Heart right ventricle (tissue), 16 donors: ENCODE data around the gene ZNF564. TPM values are rescaled to one million over a fixed set of nuclear protein-coding genes. Genes with fewer than 3 reads are reported as not detected.
"Not testable (repeated sequence)": the region's sequence is repeated elsewhere in the genome, so short reads cannot be mapped to it uniquely, and the experiment has no call there.

ENCODE experiments used
- ATAC-seq, 8 donors: fragments of 200-7000 bp; cut with Tn5 transposase; one replicate each; pipeline ENCODE4 v1.9.1; 2020; ENCODE audit warnings: mild to moderate bottlenecking in 8 of 8, moderate library complexity in 8 of 8, moderate number of reproducible peaks in 1 of 8
- DNase-seq, 2 donors: peaks; one replicate each; pipeline ENCODE4 v3.0.0-alpha.2; 2020
- H3K27ac ChIP-seq, 10 donors: fragments of 200-600 bp; sonication (generic) in 2 of 10; one replicate each; pipeline versions ENCODE4 v1.5.0 to v1.8.0; 2020 to 2022; ENCODE audit warnings: mild to moderate bottlenecking in 3 of 10
- H3K27me3 ChIP-seq, 7 donors: fragments of 200-600 bp; one replicate each; pipeline ENCODE4 v1.8.0; 2021 to 2022; ENCODE audit warnings: mild to moderate bottlenecking in 2 of 7
- H3K36me3 ChIP-seq, 9 donors: fragments of 200-600 bp; sonication (generic) in 1 of 9; one replicate each; pipeline versions ENCODE4 v1.5.0 to v1.8.0; 2020 to 2022; ENCODE audit warnings: mild to moderate bottlenecking in 2 of 9
- H3K4me1 ChIP-seq, 9 donors: fragments of 200-600 bp; sonication (generic) in 1 of 9; one replicate each; pipeline versions ENCODE4 v1.5.0 to v1.8.0; 2020 to 2022; ENCODE audit warnings: mild to moderate bottlenecking in 4 of 9
- H3K4me3 ChIP-seq, 10 donors: fragments of 200-600 bp; sonication (generic) in 2 of 10; one replicate each; pipeline versions ENCODE4 v1.5.0 to v1.8.0; 2020 to 2022; ENCODE audit warnings: mild to moderate bottlenecking in 7 of 10, moderate library complexity in 2 of 10
- H3K9me3 ChIP-seq, 11 donors: fragments of 200-600 bp in 10 of 11; sonication (generic) in 2 of 11; one replicate each; pipeline versions ENCODE4 v1.5.0 to v1.8.0; 2013 to 2022; ENCODE audit warnings: mild to moderate bottlenecking in 2 of 11, control low read depth in 1 of 11, moderate library complexity in 1 of 11
- CTCF ChIP-seq, 9 donors: fragments of 200-600 bp; sonication (generic) in 2 of 9; IDR thresholded peaks; one replicate each; pipeline versions ENCODE4 v1.5.0 to v1.8.0; 2021 to 2022; ENCODE audit warnings: antibody characterized with exemption in 9 of 9, mild to moderate bottlenecking in 5 of 9, moderate library complexity in 1 of 9
- WGBS, 2 donors: extraction: QIAGEN DNeasy Blood & Tissue Kit; methylation state at CpG; one replicate each; pipeline ENCODE4 v1.1.7; 2013; ENCODE audit warnings: inconsistent platforms in 1 of 2; 5-methylcytosine and 5-hydroxymethylcytosine counted together
- intact Hi-C, 10 donors: fragments of 100-400 bp; cut with DNase I; formaldehyde crosslinking; loops; one replicate each; pipeline versions ENCODE4 v1.11.1 to v1.14.2; 2022
- polyA plus RNA-seq, 2 donors: library from polyadenylated mRNA; stranded (reverse); fragments of 200-250 nt; gene quantifications; one replicate each; pipeline ENCODE4 v1.2.3, GENCODE V29; 2013
- total RNA-seq, 10 donors: library from RNA; stranded (reverse); fragmentation: NEBNext Ultra II Directional in 3 of 10; extraction: Animal tissue kit (Norgen Biotek cat#: 25700) in 3 of 10; gene quantifications; one replicate each; pipeline versions ENCODE4 v1.2.1 to v1.2.4, GENCODE V29; 2021 to 2023
- donor health status: Arrhythmogenic right ventricular cardiomyopathy.
- donor health status: ischemic (EF 13 %, LVEDD 7.1; RV severe dilation, severe dysfunction).
- donor health status: healthy with polysubstance abuse.
- donor health status: DM: no; HTN: yes; CAD: no.
- donor health status: DM: no; HTN: no; CAD: no.
- donor health status: ischemic (EF 25% LVEDD 6.9; RV normal size, moderate dysfunction).
- donor health status: ischemic (EF 25% LVEDD 5.7; RV mildly dilated, moderate dysfunction).
- donor health status: healthy.
- donor health status: DM: yes; HTN: yes; CAD: no.
- donor health status: Ischemic cardiomyopathy.
- donor health status: ischemic (EF 35%, LVEDD 5.7; RV mildly dilated, moderate dysfunction).
- donor health status: nonischemic (EF 11% LVEDD 7.7; RV severe dilation, severe dysfunction).
- donor health status: DM: yes; HTN: yes; CAD: no.
- donor health status: PGD.
- donor health status: ischemic (EF 29% LVEDD 5.4; RV normal size, mild dysfunction).
- donor health status: nonischemic (EF 23%, LVEDD 6.1; RV moderate dilation, normal function).

The ZNF564 gene
- total and polyA plus RNA-seq, 12 donors, result 2.9 to 11.2 (median 9.5) TPM

DNA sequence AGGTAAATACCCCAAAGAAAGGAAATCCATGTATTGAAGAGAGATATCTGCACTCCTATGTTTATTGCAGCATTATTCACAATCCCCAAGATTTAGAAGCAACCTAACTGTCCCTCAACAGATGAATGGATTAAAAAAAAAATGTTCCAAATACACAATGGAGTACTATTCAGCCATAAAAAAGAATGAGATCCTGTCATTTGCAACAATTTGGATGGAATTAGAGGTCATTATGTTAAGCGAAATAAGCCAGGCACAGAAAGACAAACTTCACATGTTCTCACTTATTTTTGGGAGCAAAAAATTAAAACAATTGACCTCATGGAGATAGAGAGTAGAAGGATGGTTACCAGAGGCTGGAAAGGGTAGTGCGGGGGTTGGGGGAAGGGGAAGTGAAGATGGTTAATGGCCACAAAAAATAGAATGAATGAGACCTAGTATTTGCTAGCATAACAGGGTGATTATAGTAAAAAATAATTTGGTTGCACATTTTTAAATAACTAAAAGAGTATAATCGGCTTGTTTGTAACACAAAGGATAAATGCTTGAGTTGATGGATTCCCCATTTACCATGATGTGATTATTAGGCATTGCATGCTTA, 56.9 kb downstream of the ZNF564 start:
- peak overlapping the region in 7 of 10 donors; percentile 48 to 79 (median 70) for H3K4me3 ChIP-seq
- DNase-seq, result no peak
- ATAC-seq, result no peak
- H3K27me3 ChIP-seq, result no peaks in the 10 kb centered on the region
- H3K36me3 ChIP-seq, result no peaks in the 10 kb centered on the region
- intact Hi-C loops, result loop anchor here in 1 of 10 donors (10.0 kb wide), 1 partner anchor 50 kb away; the partner anchor contains the start of gene ZNF443
- TF ChIP-seq CTCF (IDR thresholded peaks at IDR 0.05), result peak in 1 of 9 donors; percentile 10
- H3K9me3 ChIP-seq, result peaks cover 0 to 6% (median 0%) of the 10 kb centered on the region in 11 donors
- H3K4me1 ChIP-seq, result peaks cover 0 to 15% (median 7%) of the 10 kb centered on the region in 9 donors
- H3K27ac ChIP-seq, result peak overlapping the region in 7 of 10 donors; percentile 84 to 94 (median 87)
- WGBS, 2 donors, result 96 to 97% methylated on average over 3 of the region's 3 CpGs

- H3K27me3 ChIP-seq, H3K4me3 ChIP-seq, H3K9me3 ChIP-seq, DNase-seq, H3K36me3 ChIP-seq, H3K27ac ChIP-seq, ATAC-seq, intact Hi-C loops: not testable (repeated sequence)
- H3K4me1 ChIP-seq, result peaks cover 0 to 29% (median 19%) of the 10 kb centered on the region in 9 donors
- WGBS, 2 donors, result 93 to 96% methylated on average over 1 of the region's 1 CpG
Measured at GRCh38 chr19:12486265-12486783, 65.0 kb downstream of the ZNF564 start.

DNA sequence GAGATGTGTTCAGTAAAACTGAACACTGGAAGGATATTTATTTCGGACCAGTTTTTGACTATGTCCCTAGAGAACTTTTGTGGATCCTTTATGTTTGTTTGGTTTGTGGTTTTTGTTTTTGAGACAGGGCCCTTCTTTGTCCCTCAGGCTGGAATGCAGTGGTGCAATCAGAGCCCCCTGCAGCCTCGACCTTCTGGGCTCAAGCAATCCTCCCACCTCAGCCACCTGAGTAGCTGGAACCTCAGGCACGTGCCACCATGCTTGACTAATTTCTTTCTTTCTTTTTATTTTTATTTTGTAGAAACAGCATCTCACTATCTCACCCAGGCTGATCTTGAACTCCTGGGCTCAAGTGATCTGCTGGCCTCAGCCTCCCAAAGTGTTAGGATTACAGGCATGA, 65.7 kb downstream of the ZNF564 start:
- DNase-seq (no peak), ATAC-seq (no peak)
- H3K9me3 ChIP-seq, result no peaks in the 10 kb centered on the region
- intact Hi-C loops, result loop anchor here in 1 of 10 donors (2.0 kb wide), 1 partner anchor 45 kb away; the partner anchor contains the start of gene ZNF443
- H3K4me1 ChIP-seq, result peaks cover 0 to 29% (median 19%) of the 10 kb centered on the region in 9 donors
- TF ChIP-seq CTCF (IDR thresholded peaks at IDR 0.05), result no peak
- H3K27ac ChIP-seq, result peak overlapping the region in 3 of 10 donors; percentile 70 to 86 (median 85)
- no peaks in the 10 kb centered on the region for H3K27me3 ChIP-seq
- 66 to 83% methylated on average over 3 of the region's 3 CpGs for WGBS, 2 donors
- H3K36me3 ChIP-seq, result no peaks in the 10 kb centered on the region
- peak overlapping the region in 2 of 10 donors; percentile 87 to 93 for H3K4me3 ChIP-seq

GRCh38 chr19:12485052-12485416, 66.2 kb downstream of the ZNF564 start:
- ATAC-seq (peak; percentile 43 to 73 (median 58)), DNase-seq (no peak)
- TF ChIP-seq CTCF (IDR thresholded peaks at IDR 0.05), result no peak
- no peaks in the 10 kb centered on the region for H3K9me3 ChIP-seq
- H3K36me3 ChIP-seq, result no peaks in the 10 kb centered on the region
- H3K4me3 ChIP-seq, result peak overlapping the region; percentile 82 to 96 (median 92)
- intact Hi-C loops, result loop anchor here in 1 of 10 donors (2.0 kb wide), 1 partner anchor 44 kb away; the partner anchor contains the start of gene ZNF443
- H3K4me1 ChIP-seq, result peaks cover 0 to 29% (median 19%) of the 10 kb centered on the region in 9 donors
- H3K27ac ChIP-seq, result peak overlapping the region in 9 of 10 donors; percentile 55 to 86 (median 82)
- no peaks in the 10 kb centered on the region for H3K27me3 ChIP-seq
- WGBS, 2 donors, result 3 to 5% methylated on average over 11 of the region's 11 CpGs
